GM06990 (cell line): ENCODE data around the gene EYA2.
"Not testable (repeated sequence)": the region's sequence is repeated elsewhere in the genome, so short reads cannot be mapped to it uniquely, and the experiment has no call there.

ENCODE experiments used
- DNase-seq: peaks from one replicate; pipeline ENCODE4 v3.0.0-alpha.2; 2011; ENCODE audit not compliant: insufficient read length; ENCODE audit errors: extremely low read depth
- H3K27me3 ChIP-seq: replicated peaks from 2 replicates; pipeline ENCODE4 v1.6.0; 2011; ENCODE audit warnings: low read length; ENCODE audit not compliant: control insufficient read depth, insufficient read depth
- H3K36me3 ChIP-seq: 2 replicates; pipeline ENCODE4 v1.5.1; 2011; ENCODE audit warnings: low read length; ENCODE audit not compliant: control insufficient read depth, insufficient read depth
- H3K4me3 ChIP-seq: replicated peaks from 2 replicates; pipeline ENCODE4 v1.5.1; 2011; ENCODE audit warnings: low read depth, mild to moderate bottlenecking, control low read depth, low read length
- TF ChIP-seq, protein P1 (sequence below): IDR thresholded peaks from 2 replicates; pipeline ENCODE4 v1.5.1; 2011; ENCODE audit warnings: low read length, control low read depth, mild to moderate bottlenecking, inconsistent platforms; ENCODE audit not compliant: insufficient read depth, poor library complexity, severe bottlenecking

Gene EYA2

GRCh38 chr20:47198254-47198671 is 303.6 kb downstream of the EYA2 start:
- Histone ChIP-seq H3K36me3 (no peaks in the 10 kb centered on the region), H3K4me3 (no peak overlapping the region), H3K27me3 (no peaks in the 10 kb centered on the region)
- no peak for DNase-seq
- TF ChIP-seq, protein P1, sequence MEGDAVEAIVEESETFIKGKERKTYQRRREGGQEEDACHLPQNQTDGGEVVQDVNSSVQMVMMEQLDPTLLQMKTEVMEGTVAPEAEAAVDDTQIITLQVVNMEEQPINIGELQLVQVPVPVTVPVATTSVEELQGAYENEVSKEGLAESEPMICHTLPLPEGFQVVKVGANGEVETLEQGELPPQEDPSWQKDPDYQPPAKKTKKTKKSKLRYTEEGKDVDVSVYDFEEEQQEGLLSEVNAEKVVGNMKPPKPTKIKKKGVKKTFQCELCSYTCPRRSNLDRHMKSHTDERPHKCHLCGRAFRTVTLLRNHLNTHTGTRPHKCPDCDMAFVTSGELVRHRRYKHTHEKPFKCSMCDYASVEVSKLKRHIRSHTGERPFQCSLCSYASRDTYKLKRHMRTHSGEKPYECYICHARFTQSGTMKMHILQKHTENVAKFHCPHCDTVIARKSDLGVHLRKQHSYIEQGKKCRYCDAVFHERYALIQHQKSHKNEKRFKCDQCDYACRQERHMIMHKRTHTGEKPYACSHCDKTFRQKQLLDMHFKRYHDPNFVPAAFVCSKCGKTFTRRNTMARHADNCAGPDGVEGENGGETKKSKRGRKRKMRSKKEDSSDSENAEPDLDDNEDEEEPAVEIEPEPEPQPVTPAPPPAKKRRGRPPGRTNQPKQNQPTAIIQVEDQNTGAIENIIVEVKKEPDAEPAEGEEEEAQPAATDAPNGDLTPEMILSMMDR = no peak

- TF ChIP-seq, protein P1 = no peak
- no peak for DNase-seq
- H3K27me3 ChIP-seq = no peaks in the 10 kb centered on the region
- no peak overlapping the region for H3K4me3 ChIP-seq
- H3K36me3 ChIP-seq = no peaks in the 10 kb centered on the region
These were observed 304.4 kb downstream of the EYA2 start for GRCh38 chr20:47198996-47199552.

DNA sequence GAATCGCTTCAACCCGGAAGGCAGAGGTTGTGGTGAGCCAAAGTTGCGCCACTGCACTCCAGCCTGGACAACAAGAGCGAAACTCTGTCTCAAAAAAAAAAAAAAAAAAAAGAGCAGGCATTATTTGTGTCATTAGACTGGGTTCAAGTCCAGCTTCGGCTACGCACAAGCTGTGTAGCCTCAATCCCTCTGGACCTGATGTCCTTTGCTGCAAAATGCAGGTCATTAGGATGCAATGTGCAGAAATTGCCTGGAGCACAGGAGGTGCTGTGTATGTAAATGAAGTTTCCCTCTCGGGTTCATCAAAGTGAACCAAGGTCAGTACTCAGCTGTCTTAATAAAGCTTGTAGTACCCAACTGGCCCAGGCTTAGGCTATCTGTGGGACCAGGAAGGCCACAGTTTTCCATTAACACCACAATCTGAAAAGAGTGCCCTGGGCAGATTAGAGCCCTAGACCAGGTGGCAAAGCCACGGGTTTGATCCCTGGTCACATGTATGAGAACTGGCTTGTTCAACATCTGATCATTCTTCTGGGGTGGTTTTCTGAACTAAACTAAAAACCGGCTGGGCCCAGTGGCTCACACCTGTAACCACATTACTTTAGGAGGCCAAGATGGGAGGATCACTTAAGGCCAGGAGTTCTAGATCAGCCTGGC is 306.6 kb downstream of the EYA2 start:
- Histone ChIP-seq H3K27me3 (no peaks in the 10 kb centered on the region), H3K4me3 (no peak overlapping the region), H3K36me3 (no peaks in the 10 kb centered on the region)
- TF ChIP-seq, protein P1 = no peak
- DNase-seq = no peak

DNA sequence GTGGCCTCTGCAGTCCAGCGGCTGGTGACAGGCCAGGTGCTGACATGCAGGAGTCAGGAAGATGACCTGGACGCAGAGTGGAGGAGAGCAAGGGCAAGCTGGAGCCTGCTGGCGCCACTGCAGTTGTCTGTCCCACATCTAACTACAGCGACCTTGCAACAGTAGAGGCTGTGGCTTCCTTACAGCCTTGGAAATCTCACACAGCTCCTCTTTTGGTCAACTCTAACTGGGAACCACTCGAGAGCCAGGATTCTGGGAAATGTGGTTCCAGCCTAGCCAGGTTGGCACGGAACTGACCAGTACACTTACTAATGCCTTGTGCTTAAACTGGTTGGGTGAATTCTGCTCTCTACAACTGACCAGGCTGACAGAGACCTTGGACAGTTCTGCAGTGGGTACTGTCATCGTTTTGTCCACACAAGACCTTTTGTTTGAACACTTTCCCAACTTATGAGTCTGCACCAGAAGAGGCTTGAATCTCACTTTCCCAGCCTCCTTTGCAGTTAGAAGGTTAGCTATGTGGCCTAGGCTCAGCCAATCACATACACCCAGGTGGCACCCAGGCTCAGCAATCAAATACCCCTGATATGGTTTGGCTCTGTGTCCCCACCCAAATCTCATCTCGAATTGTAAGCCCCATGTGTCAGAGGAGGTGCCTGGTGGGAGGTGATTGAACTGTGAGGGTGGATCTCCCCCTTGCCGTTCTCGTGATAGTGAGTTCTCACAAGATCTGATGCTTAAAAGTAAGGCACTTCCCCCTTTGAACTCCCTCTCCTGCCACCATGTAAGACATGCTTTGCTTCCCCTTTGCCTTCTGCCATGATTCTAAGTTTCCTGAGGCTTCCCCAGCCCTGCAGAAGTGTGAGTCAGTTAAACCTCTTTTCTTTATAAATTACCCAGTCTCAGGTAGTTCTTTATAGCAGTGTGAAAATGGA is 308.4 kb downstream of the EYA2 start:
- Histone ChIP-seq H3K4me3 (no peak overlapping the region), H3K36me3 (no peaks in the 10 kb centered on the region), H3K27me3 (no peaks in the 10 kb centered on the region)
- TF ChIP-seq, protein P1 = no peak
- no peak for DNase-seq

DNA sequence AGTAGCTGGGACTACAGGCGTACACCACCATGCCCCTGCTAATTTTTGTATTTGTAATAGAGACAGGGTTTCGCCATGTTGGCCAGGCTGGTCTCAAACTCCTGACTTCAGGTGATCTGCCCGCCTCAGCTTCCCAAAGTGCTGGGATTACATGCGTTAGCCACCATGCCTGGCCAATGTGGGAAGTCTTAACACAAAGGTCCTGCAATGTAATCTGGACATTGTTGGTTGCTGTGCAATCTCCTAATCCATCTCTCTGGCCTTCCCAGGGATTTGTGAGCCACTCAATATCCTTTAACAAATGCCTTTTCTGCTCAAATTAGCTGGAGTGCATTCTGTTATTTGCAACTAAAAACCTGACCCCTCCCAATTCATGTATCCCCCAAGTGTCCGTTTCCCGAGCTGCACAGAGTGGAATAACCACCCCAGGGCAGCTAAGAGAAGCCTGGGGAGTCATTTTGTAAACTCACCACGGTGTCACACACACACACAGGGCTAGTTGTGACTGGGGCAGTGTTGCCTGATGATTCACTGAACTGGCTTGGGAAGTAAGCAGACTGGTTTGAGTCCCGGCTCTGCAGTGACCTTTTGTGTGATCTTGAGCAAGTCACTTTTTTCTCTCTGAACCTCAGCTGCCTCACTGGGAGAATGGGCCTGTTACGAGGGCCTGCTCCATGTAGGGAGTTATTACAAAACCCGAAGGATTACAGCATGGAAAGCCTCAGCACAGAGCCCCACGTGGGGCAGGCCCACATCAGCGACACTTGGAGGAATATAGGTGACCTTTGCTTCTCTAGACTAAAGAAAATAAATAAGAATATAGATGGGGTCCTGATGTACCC is 309.6 kb downstream of the EYA2 start:
- Histone ChIP-seq H3K27me3 (no peaks in the 10 kb centered on the region), H3K4me3 (no peak overlapping the region), H3K36me3 (peaks cover 1% of the 10 kb centered on the region)
- TF ChIP-seq, protein P1 = no peak
- no peak for DNase-seq

DNA sequence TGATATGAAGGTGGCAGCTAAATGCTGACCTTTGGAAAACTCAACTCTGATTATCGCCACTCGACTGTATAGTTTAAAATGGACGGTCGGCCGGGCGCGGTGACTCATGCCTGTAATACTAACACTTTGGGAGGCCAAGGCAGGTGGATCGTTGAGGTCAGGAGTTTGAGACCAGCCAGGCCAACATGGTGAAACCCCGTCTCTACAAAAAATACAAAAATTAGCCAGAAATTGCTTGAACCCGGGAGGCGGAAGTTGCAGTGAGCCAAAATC is 310.1 kb downstream of the EYA2 start:
- not testable (repeated sequence) for H3K36me3 ChIP-seq, DNase-seq, H3K4me3 ChIP-seq, H3K27me3 ChIP-seq
